Lower leg skin (tissue), 4 donors: ENCODE data around the gene UBFD1. TPM values are rescaled to one million over a fixed set of nuclear protein-coding genes. Genes with fewer than 3 reads are reported as not detected.

Experiments
- DNase-seq, 2 donors: peaks; one replicate each; pipeline ENCODE4 v3.0.0-alpha.2; 2019; ENCODE audit warnings: low spot score in 2 of 2
- H3K4me3 ChIP-seq: fragments of 200-600 bp; sonication (generic); 2 replicates; pipeline ENCODE4 v1.5.1; 2017; ENCODE audit warnings: mild to moderate bottlenecking, low read depth; ENCODE audit not compliant: poor library complexity, severe bottlenecking
- POLR2A ChIP-seq, 2 donors: fragments of 450-650 bp; IDR thresholded peaks; one replicate each; pipeline ENCODE4 v1.6.1; 2016 to 2017; ENCODE audit warnings: antibody characterized with exemption in 2 of 2, mild to moderate bottlenecking in 1 of 2, moderate library complexity in 1 of 2
- WGBS, 2 donors: methylation state at CpG; one replicate each; pipeline ENCODE4 v1.1.5; 2018; 5-methylcytosine and 5-hydroxymethylcytosine counted together
- intact Hi-C: fragments of 100-400 bp; cut with DNase I; formaldehyde crosslinking; loops from one replicate; pipeline ENCODE4 v1.15.0; 2023; ENCODE audit warnings: low total_unique reads
- total RNA-seq, 4 donors: library from RNA; depleted of rRNA; stranded (reverse); fragments of >200 nt; gene quantifications; one replicate each; pipeline ENCODE4 v1.1.0, GENCODE V29; 2016
- TF ChIP-seq, protein P1 (sequence below), 3 donors: fragments of 450-650 bp; IDR thresholded peaks; one replicate each; pipeline ENCODE4 v1.5.1; 2016; ENCODE audit warnings: antibody characterized with exemption in 3 of 3, mild to moderate bottlenecking in 3 of 3, moderate library complexity in 2 of 3

Gene UBFD1
- total RNA-seq, 4 donors from 2014 or later, result 32.5 to 61.3 (median 42.7) TPM

DNA sequence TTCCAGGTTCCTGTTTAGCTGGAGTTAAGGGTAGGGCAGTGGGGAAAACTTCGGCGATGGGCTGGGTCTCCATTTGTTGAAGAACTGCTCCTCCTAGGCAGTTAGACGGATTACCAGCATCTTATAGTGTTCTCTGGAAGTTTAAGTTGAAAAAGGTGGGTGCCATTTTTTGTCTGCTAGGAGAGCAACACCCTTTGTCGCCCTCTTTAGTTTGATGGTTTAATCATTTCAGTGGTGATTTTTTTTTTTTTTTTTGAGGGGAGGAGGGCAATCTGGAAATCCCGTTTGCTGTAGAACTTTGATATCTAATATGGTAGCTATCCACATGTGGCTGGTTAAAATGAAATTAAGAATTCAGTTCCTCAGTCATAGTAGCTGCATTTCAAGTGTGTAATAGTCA lies 4.1 kb downstream of the UBFD1 start:
- intact Hi-C loops, result no loop called here
- WGBS, 2 donors, result 78 to 82% methylated on average over 5 of the region's 5 CpGs
- DNase-seq, result no peak
- H3K4me3 ChIP-seq, result no peak overlapping the region
- TF ChIP-seq, protein P1, sequence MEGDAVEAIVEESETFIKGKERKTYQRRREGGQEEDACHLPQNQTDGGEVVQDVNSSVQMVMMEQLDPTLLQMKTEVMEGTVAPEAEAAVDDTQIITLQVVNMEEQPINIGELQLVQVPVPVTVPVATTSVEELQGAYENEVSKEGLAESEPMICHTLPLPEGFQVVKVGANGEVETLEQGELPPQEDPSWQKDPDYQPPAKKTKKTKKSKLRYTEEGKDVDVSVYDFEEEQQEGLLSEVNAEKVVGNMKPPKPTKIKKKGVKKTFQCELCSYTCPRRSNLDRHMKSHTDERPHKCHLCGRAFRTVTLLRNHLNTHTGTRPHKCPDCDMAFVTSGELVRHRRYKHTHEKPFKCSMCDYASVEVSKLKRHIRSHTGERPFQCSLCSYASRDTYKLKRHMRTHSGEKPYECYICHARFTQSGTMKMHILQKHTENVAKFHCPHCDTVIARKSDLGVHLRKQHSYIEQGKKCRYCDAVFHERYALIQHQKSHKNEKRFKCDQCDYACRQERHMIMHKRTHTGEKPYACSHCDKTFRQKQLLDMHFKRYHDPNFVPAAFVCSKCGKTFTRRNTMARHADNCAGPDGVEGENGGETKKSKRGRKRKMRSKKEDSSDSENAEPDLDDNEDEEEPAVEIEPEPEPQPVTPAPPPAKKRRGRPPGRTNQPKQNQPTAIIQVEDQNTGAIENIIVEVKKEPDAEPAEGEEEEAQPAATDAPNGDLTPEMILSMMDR (IDR thresholded peaks at IDR 0.05), result no peak
- no peak for TF ChIP-seq POLR2A (IDR thresholded peaks at IDR 0.05)

DNA sequence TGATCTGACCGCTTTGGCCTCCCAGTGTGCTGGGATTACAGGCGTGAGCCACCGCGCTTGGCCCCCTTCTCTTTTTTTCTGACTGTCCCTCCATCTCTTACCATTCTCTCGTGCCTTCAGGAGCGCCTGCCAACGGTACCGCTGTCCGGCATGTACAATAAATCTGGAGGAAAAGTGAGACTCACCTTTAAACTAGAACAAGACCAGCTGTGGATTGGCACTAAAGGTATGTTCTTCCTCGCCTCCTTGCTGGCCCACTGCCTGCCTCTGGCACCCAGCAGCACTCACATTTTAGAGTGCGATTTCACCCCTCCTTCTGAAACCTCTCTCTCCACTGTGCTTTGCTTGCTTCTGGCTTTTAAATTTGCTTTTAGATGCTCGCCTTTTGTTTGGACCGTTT lies 5.0 kb downstream of the UBFD1 start:
- DNase-seq, result no peak
- no peak for TF ChIP-seq POLR2A (IDR thresholded peaks at IDR 0.05)
- TF ChIP-seq, protein P1 (IDR thresholded peaks at IDR 0.05), result no peak
- intact Hi-C loops, result no loop called here
- 90 to 92% methylated on average over 13 of the region's 13 CpGs for WGBS, 2 donors
- H3K4me3 ChIP-seq, result no peak overlapping the region

DNA sequence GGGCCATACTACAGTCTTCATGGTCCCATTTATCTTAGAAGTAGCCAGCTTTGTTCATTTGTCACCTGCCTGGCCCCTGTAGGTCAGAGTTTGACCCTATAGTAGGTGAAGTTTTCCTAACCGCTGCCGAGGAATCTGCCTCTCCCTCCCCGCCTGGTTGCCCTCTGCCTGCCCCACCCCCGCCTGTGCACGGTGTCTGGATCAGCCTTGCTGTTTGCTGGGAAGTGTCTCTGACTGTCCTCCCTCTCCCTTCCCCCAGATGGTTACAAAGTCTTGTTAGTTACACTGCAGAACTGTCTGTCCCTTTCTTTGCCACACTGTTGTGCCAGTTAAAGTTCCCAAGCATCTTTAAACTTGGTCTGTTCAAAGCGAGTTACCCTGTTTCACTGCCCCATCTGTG lies 5.7 kb downstream of the UBFD1 start:
- no peak overlapping the region for H3K4me3 ChIP-seq
- WGBS, 2 donors, result 95 to 98% methylated on average over 6 of the region's 6 CpGs
- TF ChIP-seq, protein P1 (IDR thresholded peaks at IDR 0.05), result no peak
- TF ChIP-seq POLR2A (IDR thresholded peaks at IDR 0.05), result no peak
- no peak for DNase-seq
- intact Hi-C loops, result no loop called here

DNA sequence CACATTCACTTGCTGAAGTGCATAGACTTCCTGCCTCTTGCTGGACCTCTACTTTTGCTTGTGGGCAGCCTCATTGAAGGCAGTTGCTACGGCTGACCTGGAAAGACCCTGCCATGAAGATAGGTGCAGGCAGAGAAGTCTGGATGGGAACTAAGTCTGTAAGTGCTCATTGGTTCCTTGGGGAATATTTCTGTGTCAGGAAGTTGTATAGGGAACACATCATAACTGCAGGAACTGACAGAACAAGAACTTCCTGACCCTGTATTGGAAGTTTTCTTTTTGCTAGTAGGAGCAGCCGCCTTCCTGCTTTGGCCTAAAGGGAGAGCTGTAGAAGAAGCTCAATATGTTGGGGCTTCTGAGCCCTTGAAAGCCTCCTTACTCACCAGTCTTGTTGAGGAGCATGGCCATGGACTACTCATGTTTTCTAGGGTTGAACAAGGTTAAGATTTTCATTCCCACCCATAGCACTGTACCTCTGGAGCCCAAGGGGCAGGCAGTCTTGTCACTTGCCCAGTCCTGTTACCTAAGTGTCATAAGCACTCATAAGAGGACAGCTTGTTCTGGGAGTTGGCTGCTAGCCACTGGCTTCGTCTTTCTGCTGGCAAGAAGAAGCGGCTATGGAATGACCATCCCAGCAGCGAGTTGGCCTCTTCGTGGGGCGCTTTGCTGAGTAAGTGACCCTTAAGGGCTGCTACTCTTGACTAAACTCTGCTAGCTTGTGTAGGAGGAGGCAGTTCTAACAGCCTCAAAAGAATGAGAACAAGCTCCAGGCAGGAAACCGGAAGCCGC lies 7.2 kb downstream of the UBFD1 start:
- no peak for DNase-seq
- intact Hi-C loops, result no loop called here
- TF ChIP-seq, protein P1 (IDR thresholded peaks at IDR 0.05), result no peak
- no peak for TF ChIP-seq POLR2A (IDR thresholded peaks at IDR 0.05)
- 91% methylated on average over 9 of the region's 9 CpGs for WGBS, 2 donors
- no peak overlapping the region for H3K4me3 ChIP-seq

DNA sequence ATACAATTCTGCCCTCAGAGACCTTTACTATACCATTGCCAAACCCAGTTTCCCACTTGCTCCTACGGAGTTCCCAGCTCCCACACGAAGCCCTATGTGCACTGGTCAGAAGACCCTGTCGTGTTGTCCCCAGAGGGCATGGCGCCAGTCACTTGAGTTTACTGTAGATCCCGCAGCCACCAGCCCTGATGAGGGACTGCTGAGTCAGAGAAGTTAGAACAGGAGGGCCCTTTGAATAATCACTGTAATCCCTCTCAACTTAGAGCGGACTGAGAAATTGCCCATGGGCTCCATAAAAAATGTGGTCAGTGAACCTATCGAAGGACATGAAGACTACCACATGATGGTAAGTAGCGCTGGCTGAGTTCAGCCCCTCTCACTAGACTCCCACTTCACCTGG lies 9.2 kb downstream of the UBFD1 start:
- DNase-seq, result no peak
- 92 to 95% methylated on average over 8 of the region's 8 CpGs for WGBS, 2 donors
- intact Hi-C loops, result no loop called here
- TF ChIP-seq, protein P1 (IDR thresholded peaks at IDR 0.05), result no peak
- no peak for TF ChIP-seq POLR2A (IDR thresholded peaks at IDR 0.05)
- H3K4me3 ChIP-seq, result no peak overlapping the region

DNA sequence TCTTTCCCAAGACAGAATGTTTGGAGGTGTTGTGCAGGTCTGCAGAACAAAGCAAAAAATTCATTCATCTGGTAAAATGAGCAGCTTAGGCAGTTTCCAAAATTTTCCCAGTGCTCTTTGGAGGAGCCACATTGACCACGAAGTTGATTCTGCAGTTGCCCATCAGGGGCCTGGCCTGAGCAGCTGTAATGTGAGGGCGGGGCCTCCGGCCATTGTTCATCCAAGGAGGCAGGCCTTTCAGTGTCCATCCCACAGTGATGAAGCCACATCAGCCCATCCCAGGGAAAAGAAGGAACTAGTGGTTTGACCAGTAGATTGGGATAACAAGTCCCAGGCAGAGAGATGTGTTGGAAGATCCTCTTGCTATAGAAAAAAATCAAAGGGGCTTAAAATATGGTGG lies 10.1 kb downstream of the UBFD1 start:
- no peak for DNase-seq
- WGBS, 2 donors, result 95 to 96% methylated on average over 3 of the region's 3 CpGs
- intact Hi-C loops, result no loop called here
- no peak overlapping the region for H3K4me3 ChIP-seq
- no peak for TF ChIP-seq POLR2A (IDR thresholded peaks at IDR 0.05)
- TF ChIP-seq, protein P1 (IDR thresholded peaks at IDR 0.05), result no peak
